GM12891 (cell line): ENCODE measurements around the gene KPNB1.

Experiments
- DNase-seq: peaks from one replicate; pipeline ENCODE4 v3.0.0; 2011; ENCODE audit warnings: low spot score; ENCODE audit not compliant: insufficient read length
- FAIRE-seq: peaks from 2 replicates; lab custom pipeline; 2011; peaks lifted over from hg19 to GRCh38; lab: Jason Lieb, UNC
- PAX5 ChIP-seq: IDR thresholded peaks from 2 replicates; pipeline ENCODE4 v1.6.1; 2011; ENCODE audit warnings: low read length, moderate library complexity, mild to moderate bottlenecking; ENCODE audit not compliant: insufficient read depth, severe bottlenecking
- POLR2A ChIP-seq: IDR thresholded peaks from 2 replicates; pipeline ENCODE4 v1.6.1; 2011; ENCODE audit warnings: low read depth, low read length, control low read depth
- POLR2AphosphoS5 ChIP-seq: IDR thresholded peaks from 2 replicates; pipeline ENCODE4 v1.6.1; 2011; ENCODE audit warnings: low read depth, low read length, control low read depth
- POU2F2 ChIP-seq: IDR thresholded peaks from 2 replicates; pipeline ENCODE4 v1.6.1; 2011; ENCODE audit warnings: low read depth, mild to moderate bottlenecking, control low read depth, low read length, moderate library complexity
- SPI1 ChIP-seq: IDR thresholded peaks from 2 replicates; pipeline ENCODE4 v1.6.1; 2011; ENCODE audit warnings: low read depth, low read length, control low read depth
- TAF1 ChIP-seq: IDR thresholded peaks from 2 replicates; pipeline ENCODE4 v1.6.1; 2011; ENCODE audit warnings: low read depth, low read length, control low read depth

The KPNB1 gene

GRCh38 chr17:47726796-47727703 lies 77.3 kb downstream of the KPNB1 start:
- FAIRE-seq (no peak), DNase-seq (no peak)
- TF ChIP-seq POLR2A: no peak

GRCh38 chr17:47727704-47728036 lies 78.0 kb downstream of the KPNB1 start:
- DNase-seq: no peak
- no peak for FAIRE-seq
- no peak for TF ChIP-seq POLR2AphosphoS5
- TF ChIP-seq POU2F2: no peak
- no peak for TF ChIP-seq PAX5

- TF ChIP-seq TAF1 (no peak), PAX5 (no peak), POLR2AphosphoS5 (no peak), POU2F2 (no peak), SPI1 (no peak), POLR2A (no peak)
- FAIRE-seq (no peak), DNase-seq (no peak)
These were observed 78.6 kb downstream of the KPNB1 start for GRCh38 chr17:47728214-47728877.

GRCh38 chr17:47729476-47729875 lies 79.8 kb downstream of the KPNB1 start:
- no peak for TF ChIP-seq SPI1
- TF ChIP-seq PAX5: no peak
- no peak for TF ChIP-seq POU2F2
- TF ChIP-seq TAF1: no peak
- TF ChIP-seq POLR2AphosphoS5: no peak
- TF ChIP-seq POLR2A: no peak
- FAIRE-seq: no peak
- no peak for DNase-seq

GRCh38 chr17:47730681-47731080 lies 81.0 kb downstream of the KPNB1 start:
- DNase-seq (no peak), FAIRE-seq (no peak)
- TF ChIP-seq POLR2A (no peak), TAF1 (no peak), POLR2AphosphoS5 (no peak), POU2F2 (no peak), PAX5 (no peak), SPI1 (no peak)

GRCh38 chr17:47731396-47731795 lies 81.7 kb downstream of the KPNB1 start:
- TF ChIP-seq POLR2A: no peak
- no peak for TF ChIP-seq TAF1
- no peak for TF ChIP-seq POLR2AphosphoS5
- no peak for TF ChIP-seq SPI1
- no peak for TF ChIP-seq POU2F2
- TF ChIP-seq PAX5: no peak
- DNase-seq (no peak), FAIRE-seq (no peak)

- DNase-seq (no peak), FAIRE-seq (no peak)
- no peak for TF ChIP-seq TAF1
- TF ChIP-seq PAX5: no peak
- TF ChIP-seq POLR2AphosphoS5: no peak
- TF ChIP-seq SPI1: no peak
- TF ChIP-seq POLR2A: no peak
- no peak for TF ChIP-seq POU2F2
These were observed 82.8 kb downstream of the KPNB1 start for GRCh38 chr17:47732399-47733046.

GRCh38 chr17:47733047-47733673 lies 83.4 kb downstream of the KPNB1 start, which contains the start of gene TBX21:
Gene TBX21 (plus strand): TSS chr17:47733236. CDS start chr17:47733455, 219 bp downstream.
- peak; percentile 71 for FAIRE-seq
- TF ChIP-seq PAX5: no peak
- TF ChIP-seq POU2F2: no peak
- no peak for TF ChIP-seq POLR2A
- TF ChIP-seq POLR2AphosphoS5: no peak
- TF ChIP-seq TAF1: no peak
- no peak for TF ChIP-seq SPI1
- DNase-seq: peak; percentile 78

GRCh38 chr17:47733674-47734410 lies 84.1 kb downstream of the KPNB1 start:
- DNase-seq: peak; percentile 21
- FAIRE-seq: no peak
- no peak for TF ChIP-seq POLR2A
- TF ChIP-seq POU2F2: no peak
- no peak for TF ChIP-seq POLR2AphosphoS5
- TF ChIP-seq SPI1: no peak
- TF ChIP-seq PAX5: no peak
- no peak for TF ChIP-seq TAF1
